Calu3 (cell line): ENCODE results near the gene KCNH5. TPM values are rescaled to one million over a fixed set of nuclear protein-coding genes. Genes with fewer than 3 reads are reported as not detected.

Experiments used
- BruUV-seq: library from RNA; stranded (reverse); fragments of 400-500 nt; replicated peaks from 2 replicates; lab custom pipeline; 2021; lab: Mats Ljungman, UMichigan
- CTCF ChIA-PET: fragments of 300-600 bp; sonication (Branson Sonifier 250); formaldehyde crosslinking; loops from one replicate; lab custom pipeline; 2022; ENCODE audit warnings: antibody characterized with exemption; lab: Charles Lee
- DNase-seq: peaks from one replicate; pipeline ENCODE4 v3.0.0; 2022
- H3K27ac Mint-ChIP-seq: one replicate; pipeline ENCODE4 v1.8.0; 2022; ENCODE audit warnings: mixed read lengths; ENCODE audit not compliant: unreplicated experiment
- H3K27me3 Mint-ChIP-seq: one replicate; pipeline ENCODE4 v1.8.0; 2022; ENCODE audit warnings: mixed read lengths; ENCODE audit not compliant: unreplicated experiment
- H3K36me3 Mint-ChIP-seq: one replicate; pipeline ENCODE4 v1.8.0; 2022; ENCODE audit warnings: mild to moderate bottlenecking, moderate library complexity, mixed read lengths; ENCODE audit not compliant: insufficient read depth, unreplicated experiment
- H3K4me1 Mint-ChIP-seq: one replicate; pipeline ENCODE4 v1.8.0; 2022; ENCODE audit warnings: mild to moderate bottlenecking, low read depth, mixed read lengths; ENCODE audit not compliant: unreplicated experiment
- H3K4me3 Mint-ChIP-seq: one replicate; pipeline ENCODE4 v1.8.0; 2022; ENCODE audit warnings: mild to moderate bottlenecking, low read depth, moderate library complexity, mixed read lengths; ENCODE audit not compliant: unreplicated experiment
- H3K9me3 Mint-ChIP-seq: one replicate; pipeline ENCODE4 v1.8.0; 2022; ENCODE audit warnings: low read depth, mixed read lengths; ENCODE audit not compliant: unreplicated experiment
- CTCF ChIP-seq: fragments of 200-600 bp; IDR thresholded peaks from one replicate; pipeline ENCODE4 v1.8.0; 2022; ENCODE audit warnings: antibody characterized with exemption; ENCODE audit not compliant: unreplicated experiment
- intact Hi-C: fragments of 100-400 bp; cut with micrococcal nuclease; formaldehyde crosslinking; loops from one replicate; pipeline ENCODE4 v1.10.0; 2022; ENCODE audit not compliant: unreplicated experiment
- total RNA-seq: library from RNA; stranded (reverse); gene quantifications from 2 replicates; pipeline ENCODE4 v1.2.3, GENCODE V29; 2022

Gene KCNH5
- total RNA-seq, 1 experiment from 2014 or later: not detected

DNA sequence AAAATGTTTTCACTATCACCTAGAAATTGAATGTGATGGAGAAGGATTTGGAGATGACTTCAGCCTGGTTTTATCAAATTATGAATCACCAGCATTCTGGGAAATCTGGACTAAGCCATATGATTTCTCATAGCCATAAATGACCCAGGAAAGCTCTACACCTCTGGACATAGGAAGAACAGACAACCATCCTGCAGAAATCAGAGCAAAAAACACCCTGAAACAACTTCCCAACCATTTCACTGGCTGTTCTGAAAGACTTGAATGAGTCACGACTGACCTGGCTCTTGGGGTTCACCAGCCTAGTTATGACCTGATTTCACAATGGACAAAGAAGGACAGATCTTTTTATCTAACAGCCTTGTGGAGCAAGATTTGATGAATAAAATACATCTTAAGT is 123.8 kb downstream of the KCNH5 start:
- no peaks in the 10 kb centered on the region for H3K36me3 Mint-ChIP-seq
- no peak for DNase-seq
- intact Hi-C loops: no loop called here
- CTCF ChIA-PET: no interaction called here
- H3K4me3 Mint-ChIP-seq: no peak overlapping the region
- no peaks in the 10 kb centered on the region for H3K9me3 Mint-ChIP-seq
- no TSS peak for BruUV-seq
- no peak for TF ChIP-seq CTCF
- no peaks in the 10 kb centered on the region for H3K4me1 Mint-ChIP-seq
- no peak overlapping the region for H3K27ac Mint-ChIP-seq
- H3K27me3 Mint-ChIP-seq: no peaks in the 10 kb centered on the region

DNA sequence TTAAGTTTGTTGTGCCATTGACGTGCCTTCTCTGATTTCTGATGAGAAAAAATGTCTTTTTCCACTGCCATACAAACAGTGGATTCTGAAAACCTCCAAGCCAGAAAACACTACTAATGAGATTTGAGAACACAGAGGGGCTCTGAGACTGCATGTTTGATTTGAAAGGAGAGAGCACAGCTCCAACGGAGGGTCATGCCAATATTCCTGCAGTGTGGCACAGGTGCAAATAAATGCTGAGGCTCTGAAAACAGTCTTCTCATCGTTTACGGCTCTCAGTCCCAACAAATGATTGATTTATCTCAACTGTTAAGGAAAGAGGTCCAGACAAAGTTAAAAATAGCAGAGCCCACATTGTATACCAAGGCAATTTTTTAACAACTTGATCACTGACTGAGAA is 128.7 kb downstream of the KCNH5 start:
- no peak for DNase-seq
- TF ChIP-seq CTCF: no peak
- no peaks in the 10 kb centered on the region for H3K27me3 Mint-ChIP-seq
- H3K9me3 Mint-ChIP-seq: no peaks in the 10 kb centered on the region
- no peak overlapping the region for H3K27ac Mint-ChIP-seq
- no TSS peak for BruUV-seq
- H3K4me3 Mint-ChIP-seq: no peak overlapping the region
- intact Hi-C loops: no loop called here
- CTCF ChIA-PET: no interaction called here
- no peaks in the 10 kb centered on the region for H3K36me3 Mint-ChIP-seq
- no peaks in the 10 kb centered on the region for H3K4me1 Mint-ChIP-seq

DNA sequence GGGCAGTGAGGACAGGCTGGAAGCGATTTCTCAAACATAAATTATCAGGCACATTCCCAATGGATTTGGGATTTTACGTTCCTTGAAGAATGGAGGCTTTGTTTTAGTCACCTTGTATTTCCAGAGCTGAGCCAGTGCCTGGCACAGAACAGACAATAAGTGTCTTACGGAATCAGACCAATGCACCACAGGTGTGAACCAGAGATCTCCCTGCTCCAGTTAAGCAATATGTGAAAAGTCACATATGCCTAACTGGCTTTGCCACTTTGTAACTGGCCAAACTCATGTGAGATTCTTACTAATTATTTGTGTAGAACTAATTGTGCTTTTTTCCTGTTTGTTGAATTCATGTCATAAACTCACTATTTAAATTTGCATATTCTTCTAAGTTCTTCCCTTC is 130.4 kb downstream of the KCNH5 start:
- no peak for DNase-seq
- TF ChIP-seq CTCF: no peak
- CTCF ChIA-PET: no interaction called here
- no TSS peak for BruUV-seq
- no peak overlapping the region for H3K4me3 Mint-ChIP-seq
- H3K4me1 Mint-ChIP-seq: no peaks in the 10 kb centered on the region
- no peak overlapping the region for H3K27ac Mint-ChIP-seq
- intact Hi-C loops: no loop called here
- no peaks in the 10 kb centered on the region for H3K36me3 Mint-ChIP-seq
- no peaks in the 10 kb centered on the region for H3K9me3 Mint-ChIP-seq
- H3K27me3 Mint-ChIP-seq: no peaks in the 10 kb centered on the region

GRCh38 chr14:62914025-62914424 is 131.2 kb downstream of the KCNH5 start:
- DNase-seq: no peak
- no peaks in the 10 kb centered on the region for H3K27me3 Mint-ChIP-seq

More at GRCh38 chr14:62914025-62914424, 131.2 kb downstream of the KCNH5 start:
- Mint-ChIP-seq H3K4me3 (no peak overlapping the region), H3K4me1 (no peaks in the 10 kb centered on the region), H3K36me3 (no peaks in the 10 kb centered on the region), H3K27ac (no peak overlapping the region), H3K9me3 (no peaks in the 10 kb centered on the region)
- CTCF ChIA-PET: no interaction called here
- no peak for TF ChIP-seq CTCF
- intact Hi-C loops: no loop called here
- no TSS peak for BruUV-seq
